Midbrain (tissue), 1 donor: ENCODE measurements around the gene TPGS1.

Experiments
- DNase-seq: peaks from one replicate; lab custom pipeline; 2025; lab: John Stamatoyannopoulos, UW

TPGS1 gene

DNA sequence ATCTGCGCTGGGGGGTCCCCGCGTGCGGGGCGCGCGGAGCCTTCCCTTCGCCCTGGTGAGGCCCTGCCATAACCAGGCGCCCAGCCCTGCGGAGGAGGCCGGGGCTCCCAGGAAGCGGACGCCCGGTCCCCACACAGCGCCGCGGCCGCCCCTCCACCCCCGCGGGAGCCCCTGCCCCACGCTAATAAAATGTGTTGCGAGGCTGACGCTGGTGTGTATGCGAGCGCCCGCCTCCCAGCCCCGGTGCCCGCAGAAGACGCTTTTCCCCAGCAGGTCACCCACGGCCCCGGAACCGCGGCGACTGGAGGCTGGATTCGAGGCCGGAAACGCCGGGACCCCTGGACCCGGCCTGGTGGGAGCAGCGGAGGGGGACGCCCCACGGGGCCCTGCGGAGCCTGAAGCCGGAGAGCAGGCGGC, 12.2 kb downstream of the TPGS1 start:
- no peak for DNase-seq

DNA sequence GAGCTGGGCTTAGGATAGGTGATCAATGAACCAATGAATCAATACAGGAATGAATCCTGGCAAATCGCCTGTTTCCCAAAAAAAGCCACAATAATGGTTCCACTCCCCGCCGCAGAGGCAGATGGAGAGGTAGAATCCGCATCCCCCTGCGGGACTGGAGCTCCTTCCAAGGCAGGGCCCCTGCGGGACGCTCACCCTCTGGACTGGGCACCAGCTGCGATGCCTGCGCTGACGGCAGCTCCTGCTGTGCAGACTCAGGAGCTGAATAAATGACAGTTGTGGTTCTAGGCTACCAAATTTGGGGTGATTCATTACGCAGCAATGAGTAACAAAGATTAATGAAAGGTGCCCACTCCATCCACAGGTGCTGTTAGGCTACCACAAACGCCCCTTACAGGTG, 15.4 kb downstream of the TPGS1 start:
- no peak for DNase-seq

DNA sequence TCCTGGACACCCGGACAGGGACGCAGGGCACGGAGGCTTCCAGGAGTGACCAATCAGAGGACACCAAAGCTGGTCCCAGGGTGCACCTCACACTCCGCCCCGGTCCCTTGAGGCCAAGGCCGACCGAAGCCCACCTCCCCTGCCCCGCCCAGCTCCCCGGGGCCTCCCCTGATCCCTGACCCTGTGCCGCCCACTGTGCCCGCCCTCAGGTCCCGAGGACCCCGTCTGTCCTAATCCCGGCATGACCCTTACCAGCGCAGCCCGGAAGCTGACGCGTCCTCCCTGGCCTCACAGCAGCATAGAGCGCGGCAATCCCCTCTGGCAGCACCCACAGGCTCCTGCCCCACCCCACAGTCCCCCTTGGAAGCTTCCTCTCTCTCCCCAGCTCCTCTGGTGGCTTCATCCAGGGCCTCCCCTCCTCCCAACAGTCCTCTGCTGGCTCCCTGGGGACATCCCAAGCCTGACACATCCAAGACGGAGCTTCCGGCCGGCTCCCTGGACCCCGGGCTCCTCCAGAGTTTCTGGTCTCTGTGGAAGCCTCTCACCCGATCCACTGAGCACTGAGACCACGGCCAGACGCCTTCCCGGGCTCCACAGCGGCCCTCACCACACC, 16.9 kb downstream of the TPGS1 start:
- DNase-seq, result no peak

DNA sequence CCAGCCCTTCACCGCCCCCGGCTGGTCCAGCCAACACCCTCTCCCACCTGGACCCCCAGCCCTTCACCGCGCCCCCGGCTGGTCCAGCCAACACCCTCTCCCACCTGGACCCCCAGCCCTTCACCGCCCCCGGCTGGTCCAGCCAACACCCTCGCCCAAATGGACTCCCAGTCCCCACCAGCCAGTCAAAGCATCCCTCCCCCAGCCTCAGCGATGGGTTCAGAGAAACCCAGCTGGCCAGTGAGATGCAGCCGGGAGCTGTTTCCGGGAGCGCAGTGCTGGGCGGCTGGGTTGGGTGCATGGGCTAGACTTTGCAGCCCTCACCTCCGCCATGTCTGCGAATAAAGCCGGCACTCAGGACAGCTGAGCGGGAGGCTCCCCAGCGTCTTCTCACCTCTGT, 17.7 kb downstream of the TPGS1 start:
- DNase-seq, result no peak

DNA sequence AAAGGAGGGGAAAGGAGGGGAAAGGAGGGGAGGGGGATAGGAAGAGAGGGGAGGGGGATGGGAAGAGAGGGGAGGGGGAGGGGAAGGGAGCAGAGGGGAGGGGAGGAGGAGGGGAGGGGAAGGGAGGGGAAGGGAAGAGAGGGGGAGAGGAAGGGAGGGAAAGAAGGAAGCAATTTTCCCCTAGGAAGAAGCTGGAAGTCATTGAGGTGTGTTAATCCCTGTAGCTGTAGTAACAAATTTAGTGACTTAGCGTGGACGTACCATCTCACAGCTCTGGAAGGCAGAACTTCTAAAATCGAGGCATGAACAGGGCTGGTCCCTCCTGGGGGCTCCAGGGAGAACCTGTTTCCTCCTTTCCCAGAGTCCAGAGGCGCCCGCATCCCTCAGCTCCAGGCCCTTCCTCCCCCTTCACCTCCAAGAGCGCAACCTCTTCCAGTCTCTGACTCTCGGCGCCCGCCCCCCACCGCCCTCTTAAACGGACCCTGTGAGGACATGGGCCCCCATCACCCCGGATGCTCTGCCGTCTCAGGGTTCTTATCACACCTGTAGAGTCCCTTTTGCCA, 18.6 kb downstream of the TPGS1 start:
- no peak for DNase-seq

DNA sequence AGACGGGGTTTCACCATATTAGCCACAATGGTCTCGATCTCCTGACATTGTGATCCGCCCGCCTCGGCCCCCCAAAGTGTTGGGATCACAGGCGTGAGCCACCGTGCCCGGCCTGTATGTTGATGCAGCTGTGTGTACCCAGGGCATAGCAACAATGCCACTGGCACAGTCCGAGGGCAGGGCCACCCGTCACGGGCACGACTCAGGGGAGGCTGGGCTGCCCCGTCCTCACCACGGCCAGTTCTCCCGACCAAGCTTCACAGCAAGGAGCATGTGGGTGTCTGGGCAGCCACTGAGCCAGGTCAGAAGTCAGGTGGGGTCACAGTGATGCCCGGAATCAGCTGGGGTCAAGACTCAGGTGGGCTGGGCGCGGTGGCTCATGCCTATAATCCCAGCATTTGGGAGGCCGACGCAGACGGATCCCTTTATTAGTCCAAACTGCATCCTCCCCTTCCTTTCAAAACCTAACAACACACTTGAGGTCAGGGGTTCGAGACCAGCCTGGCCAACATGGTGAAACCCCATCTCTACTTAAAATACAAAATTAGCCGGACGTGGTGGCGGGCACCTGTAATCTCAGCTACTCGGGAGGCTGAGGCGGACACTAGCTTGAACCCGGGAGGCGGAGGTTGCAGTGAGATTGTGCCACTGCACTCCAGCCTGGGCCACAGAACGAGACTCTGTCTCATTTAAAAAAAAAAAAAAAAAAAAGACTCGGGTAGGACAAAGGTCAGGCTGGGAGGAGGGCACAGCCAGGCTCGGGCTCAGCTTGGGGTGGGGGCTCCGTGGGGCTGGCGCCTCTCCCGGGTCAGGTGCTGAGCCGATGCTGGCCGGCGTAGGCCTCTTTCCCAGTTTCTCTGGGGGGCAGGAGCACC, 23.1 kb downstream of the TPGS1 start:
- no peak for DNase-seq

DNA sequence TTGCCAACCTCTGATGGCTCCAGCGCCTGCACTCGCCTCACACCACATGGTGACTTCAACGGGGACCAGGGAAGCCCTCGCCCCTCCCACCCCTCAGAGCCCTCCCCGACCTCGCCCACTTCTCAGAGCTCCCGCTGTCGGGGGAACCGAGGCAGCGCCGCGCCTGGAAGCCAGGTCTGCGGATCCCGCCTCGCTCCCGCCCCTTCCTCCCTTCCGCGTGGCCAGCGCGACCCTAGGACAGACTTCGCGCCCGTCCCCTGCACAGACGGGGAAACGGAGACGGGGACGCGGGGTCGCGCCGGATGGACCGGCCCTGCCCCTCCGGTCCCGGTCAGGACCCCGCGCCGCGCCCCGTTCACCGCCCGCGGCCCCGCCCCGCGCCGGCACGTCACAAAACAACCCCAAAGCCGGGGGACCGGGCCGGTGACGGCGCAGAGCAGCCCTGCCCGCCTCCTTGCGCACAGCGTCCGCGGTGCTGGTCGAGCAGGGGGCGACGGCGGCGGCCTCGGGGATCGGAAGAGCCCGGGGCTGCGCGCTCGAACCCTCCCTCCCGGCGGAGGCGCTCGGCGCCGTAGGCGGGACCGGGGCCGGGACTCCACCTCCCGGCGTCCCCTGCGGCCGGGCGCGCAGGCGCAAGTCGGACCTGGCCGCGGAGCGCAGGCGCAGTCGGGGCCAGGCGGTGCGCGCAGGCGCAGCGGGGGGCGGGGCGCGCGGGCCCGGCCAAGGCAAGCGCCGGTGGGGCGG, 23.9 kb downstream of the TPGS1 start:
- peak; percentile 73 for DNase-seq

DNA sequence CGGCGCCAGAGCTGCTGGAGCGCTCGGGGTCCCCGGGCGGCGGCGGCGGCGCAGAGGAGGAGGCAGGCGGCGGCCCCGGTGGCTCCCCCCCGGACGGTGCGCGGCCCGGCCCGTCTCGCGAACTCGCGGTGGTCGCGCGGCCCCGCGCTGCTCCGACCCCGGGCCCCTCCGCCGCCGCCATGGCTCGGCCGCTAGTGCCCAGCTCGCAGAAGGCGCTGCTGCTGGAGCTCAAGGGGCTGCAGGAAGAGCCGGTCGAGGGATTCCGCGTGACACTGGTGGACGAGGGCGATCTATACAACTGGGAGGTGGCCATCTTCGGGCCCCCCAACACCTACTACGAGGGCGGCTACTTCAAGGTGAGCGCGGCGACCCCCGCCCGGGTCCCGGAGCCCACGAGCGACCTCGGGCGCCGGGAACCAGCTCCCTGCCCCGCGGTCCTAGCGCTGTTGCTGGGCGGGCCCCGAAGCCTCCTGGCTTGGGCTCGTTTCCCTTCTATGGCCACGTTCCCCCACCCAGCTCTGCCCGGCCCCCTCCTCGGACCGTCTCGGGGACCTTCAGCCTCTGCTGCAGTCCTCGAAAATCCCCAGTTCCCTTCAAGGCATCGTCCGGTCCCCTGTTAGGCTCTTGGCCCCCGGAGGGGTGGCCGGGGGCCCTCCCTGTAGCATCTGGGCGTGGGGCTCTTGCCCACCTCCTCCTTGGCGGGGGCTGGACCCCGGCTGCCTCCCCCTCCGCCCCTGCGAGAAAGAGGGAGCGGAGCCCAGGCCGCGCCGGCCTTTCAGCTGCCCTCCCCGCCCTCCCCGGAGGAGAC, 24.7 kb downstream of the TPGS1 start, which contains the start of gene CDC34:
CDC34 (plus strand) TSS at position 8 of the 808 bp plus-strand sequence; CDS start at position 180, 172 bp downstream.
- no peak for DNase-seq

DNA sequence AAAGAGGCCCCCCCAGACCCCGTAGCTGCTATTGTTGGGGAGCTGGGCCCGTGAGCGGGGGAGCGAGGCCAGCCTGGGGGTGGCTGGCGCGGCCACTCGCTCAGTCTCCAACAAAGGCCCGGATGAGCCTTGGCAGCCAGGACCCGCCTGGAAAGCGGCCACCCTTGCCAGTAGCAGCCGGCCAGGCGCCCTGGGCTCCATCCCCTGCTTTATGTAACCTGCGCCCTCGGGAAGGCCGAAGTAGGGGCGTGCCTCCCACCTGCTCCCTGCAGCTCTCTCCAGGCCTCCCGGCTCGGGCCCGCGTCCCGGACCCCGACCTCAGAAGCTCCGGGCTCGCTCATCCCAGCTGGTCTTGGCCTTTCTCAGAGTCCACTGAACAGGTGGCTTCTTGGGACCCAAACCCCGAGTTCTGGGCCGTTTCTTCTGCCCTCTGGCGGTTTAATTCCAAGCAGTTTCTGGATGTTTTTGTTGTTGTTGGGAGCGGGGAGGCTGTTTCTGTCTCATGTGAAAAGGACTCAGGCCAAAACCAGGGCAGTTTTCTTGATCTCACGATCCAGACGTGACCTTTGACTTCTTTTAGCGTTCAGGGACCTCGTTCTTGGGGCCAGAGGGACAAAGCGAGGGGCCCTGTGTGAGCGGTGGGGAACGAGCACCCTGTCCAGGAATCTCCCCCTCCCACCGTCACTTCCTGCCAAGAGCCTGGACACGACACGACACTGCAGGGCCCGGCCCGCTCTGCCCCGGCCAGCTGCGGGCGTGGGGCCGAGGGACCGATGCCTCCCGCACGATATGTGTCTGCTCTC, 25.5 kb downstream of the TPGS1 start:
- peak; percentile 86 for DNase-seq

DNA sequence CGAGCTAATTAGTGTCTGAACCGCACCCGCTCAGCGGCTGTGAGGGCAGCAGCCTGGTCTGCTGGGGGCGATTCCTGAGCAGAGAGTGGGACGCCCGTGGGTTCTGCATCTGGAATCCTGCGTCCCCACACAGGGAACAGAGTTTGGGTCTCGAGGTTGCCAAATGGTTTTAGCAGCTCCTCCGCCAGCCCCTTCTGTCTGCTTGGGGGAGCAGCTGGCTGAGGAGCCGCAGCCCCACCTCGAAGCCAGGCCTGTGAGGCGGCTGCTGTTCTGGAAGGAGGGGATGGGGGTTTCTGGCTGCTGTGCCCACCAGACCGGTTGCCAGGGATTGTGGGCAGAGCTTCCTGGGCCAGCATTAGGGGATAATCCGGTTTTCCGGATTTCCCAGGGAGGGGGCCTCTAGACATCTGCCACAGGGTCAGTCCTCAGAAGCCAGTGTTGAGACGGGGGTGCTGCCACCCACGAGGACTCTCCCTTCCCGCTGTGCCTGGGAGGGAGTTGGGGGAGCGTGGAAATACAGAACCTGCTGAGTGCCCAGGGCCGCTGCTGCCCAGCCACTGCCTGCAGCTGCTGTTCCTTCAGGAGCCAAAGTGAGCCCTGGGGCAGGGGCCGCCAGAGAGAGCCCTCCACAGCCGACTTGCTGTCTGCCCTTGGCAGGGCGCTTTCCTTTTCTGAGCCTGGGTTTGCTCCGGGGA, 26.2 kb downstream of the TPGS1 start:
- no peak for DNase-seq

DNA sequence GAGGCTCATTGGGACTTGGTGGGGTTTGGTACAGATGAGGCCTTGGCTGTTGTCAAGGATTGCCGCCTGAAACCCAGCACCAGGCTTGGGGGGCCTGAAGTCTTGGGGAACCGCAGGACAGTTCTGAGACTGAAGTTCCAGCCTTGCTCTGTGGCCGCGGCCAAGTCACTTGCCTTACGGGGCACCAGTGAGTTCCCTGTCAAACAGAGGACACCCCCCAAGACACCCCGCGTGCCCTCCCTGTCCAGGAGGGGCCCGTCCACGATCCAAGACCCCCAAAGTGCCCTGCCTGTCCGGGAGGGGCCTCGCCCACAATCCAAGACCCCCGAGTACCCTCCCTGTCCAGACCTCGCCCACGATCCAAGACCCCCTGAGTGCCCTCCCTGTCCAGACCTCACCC, 26.8 kb downstream of the TPGS1 start:
- DNase-seq, result no peak

DNA sequence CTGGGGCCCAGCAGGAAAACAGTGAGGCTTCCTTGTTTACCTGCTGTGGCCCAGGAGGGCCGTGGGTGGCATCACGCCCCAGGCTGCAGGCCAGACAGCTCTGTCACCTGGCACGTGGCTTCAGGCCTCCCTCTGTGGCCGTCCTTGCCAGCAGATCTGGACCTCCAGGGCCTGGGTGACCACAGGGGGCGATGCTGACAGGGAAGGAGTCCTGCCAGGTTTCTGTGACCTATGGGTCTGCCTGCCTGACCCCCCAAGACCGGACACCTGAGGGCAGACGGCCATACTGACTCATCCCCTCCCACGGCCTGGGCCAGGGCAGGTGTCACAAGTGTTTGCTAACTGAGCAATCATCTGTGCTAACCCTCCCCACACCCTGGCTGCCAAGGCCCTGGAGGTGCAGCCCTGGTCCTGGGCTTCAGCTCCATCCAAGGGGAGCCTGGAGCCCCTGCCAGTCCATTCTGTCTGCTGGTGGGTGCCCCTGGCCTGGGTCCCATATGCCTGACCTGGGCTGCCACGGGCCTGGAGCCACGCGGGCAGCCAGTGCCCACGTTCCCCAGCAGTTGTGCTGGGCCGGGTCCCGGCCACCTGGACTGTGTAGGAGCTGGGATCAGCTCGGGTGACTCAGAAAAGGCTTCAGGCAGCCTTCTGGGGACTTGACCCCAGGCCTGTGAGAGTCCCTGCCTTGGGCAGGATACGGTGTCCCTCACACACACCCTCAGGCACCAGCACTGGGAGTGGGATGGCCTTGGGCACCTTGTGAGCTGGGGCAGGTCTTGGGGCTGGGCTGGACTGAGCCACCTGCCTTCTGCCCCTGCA, 27.9 kb downstream of the TPGS1 start:
- DNase-seq, result no peak

DNA sequence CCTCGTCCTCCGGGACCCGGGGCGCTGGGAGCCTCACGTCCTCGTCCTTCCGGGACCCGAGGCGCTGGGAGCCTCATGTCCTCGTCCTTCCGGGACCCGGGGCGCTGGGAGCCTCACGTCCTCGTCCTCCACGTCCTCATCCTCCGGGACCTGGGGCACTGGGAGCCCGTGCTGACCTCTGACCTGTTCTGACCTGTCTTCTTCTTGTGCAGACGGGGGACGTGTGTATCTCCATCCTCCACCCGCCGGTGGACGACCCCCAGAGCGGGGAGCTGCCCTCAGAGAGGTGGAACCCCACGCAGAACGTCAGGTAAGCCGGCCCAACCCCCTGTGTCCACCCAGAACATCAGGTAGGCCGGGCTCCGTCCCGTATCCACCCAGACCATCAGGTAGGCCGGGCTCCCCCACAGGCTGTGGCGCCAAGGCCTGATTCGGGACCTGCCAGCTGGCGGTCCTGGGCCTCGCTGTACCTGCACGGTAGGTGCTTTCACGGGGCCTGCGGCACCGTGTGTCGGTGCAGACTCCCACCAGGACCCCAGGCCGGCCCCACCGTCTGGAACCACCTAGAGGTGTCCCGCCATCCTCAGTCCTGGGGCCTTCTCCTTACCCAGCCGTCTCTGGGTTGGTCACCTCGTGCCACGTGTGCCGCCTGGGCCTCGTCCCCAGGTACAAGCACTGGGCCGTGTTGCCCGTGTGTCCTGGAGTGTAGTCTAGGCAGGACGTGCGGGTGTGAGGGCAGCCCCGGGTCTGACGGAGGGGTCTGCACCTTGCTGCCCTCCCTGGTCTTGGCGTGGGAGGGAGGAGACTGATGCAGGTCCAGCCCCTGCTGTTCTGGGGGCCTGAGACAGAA, 29.0 kb downstream of the TPGS1 start:
- no peak for DNase-seq

DNA sequence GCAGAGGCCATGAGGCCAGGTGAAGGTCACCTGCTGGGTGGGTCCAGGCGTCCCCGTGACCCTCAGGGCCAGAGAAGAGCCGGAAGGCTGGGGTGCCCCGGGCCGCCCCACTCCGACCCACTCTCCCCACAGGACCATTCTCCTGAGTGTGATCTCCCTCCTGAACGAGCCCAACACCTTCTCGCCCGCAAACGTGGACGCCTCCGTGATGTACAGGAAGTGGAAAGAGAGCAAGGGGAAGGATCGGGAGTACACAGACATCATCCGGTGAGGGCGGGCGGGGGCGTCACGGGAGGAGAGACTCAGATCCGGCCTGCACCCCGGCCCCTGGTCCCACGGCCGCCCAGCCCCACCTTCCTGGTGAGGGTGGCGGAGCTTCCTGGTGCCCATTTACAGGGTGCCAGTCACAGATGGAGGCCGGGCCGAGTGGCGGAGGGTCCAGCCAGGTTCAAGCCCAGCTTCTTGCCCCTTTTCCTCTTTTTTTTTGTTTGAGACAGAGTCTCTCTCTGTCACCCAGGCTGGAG, 29.6 kb downstream of the TPGS1 start:
- DNase-seq, result no peak

DNA sequence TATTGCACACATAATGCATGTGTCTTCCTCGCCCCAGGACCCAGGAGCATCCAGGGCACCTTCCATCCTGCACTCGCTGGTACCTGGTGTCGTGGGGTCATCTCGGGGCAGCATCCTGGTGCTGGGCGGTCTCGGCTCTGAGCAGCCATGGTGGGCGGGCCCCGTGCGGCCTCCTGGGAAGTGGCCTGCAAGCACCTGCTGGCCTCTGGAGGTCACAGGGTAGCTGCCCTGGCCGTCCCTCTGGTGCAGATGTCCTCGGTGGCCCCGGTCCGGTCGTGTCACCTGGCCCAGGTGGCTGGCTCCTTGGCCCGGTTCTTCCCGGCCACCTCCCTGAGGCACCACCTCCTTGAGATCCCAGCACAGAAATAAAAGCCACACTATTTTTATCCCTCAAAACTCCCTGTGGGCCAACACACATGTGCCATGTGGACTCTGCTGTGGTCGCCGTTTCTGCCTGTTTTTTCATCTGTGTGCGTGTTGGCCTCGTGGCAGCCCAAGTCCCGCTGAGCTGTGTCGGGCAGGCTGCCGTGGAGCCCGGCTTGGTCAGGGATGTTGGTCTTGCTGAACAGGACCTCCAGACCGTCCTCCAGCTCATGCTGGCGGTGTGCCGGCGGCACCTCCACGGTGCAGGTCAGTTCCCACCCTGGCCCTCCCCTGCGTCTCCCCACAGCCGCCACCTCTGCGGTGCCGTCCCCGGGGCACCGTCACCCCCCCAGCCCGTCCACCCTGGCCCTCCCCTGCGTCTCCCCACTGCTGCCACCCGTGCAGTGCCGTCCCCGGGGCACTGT, 31.5 kb downstream of the TPGS1 start:
- DNase-seq, result no peak

DNA sequence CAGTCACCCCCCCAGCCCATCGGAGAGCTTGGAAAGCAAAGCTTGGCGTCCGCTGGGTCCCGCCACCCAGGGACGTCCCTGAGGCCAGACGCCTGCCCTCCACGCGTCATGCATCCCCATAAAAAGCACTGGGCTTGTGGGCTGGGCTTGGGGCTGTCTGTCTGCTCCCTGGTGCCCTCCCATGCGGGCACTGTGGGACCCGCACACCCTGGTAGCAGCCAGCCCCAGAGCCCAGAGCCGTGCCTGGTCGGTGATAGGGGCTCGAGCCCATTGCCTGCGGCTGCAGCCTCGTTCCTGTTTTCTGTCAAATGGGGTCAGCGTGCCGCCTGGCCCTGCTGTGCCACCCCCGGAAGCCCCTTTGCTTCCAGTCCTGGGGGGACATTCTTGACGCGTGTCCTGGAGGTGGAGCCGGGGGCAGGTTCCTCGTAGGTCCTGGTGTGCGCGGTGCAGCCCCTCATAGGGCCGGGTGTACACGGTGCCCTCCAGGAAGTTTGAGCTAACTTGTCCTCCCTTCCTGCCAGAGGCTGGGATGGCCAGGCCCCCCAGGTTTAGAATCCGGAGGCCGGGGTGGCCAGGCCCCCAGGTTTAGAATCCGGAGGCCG, 32.2 kb downstream of the TPGS1 start:
- no peak for DNase-seq
